Germinal center (tissue), 1 donor: ENCODE measurements around the gene EGR1.
"Not testable (repeated sequence)": the region's sequence is repeated elsewhere in the genome, so short reads cannot be mapped to it uniquely, and the experiment has no call there.

Source experiments
- DNase-seq: peaks from one replicate; pipeline ENCODE4 v3.0.0; 2012; ENCODE audit warnings: mixed read lengths, low spot score

The EGR1 gene

GRCh38 chr5:138507485-138507884, 42.2 kb downstream of the EGR1 start:
- not testable (repeated sequence) for DNase-seq

GRCh38 chr5:138508958-138509357, 43.7 kb downstream of the EGR1 start:
- no peak for DNase-seq

GRCh38 chr5:138514021-138514420, 48.7 kb downstream of the EGR1 start:
- DNase-seq, result no peak

GRCh38 chr5:138515556-138516245, 50.4 kb downstream of the EGR1 start:
- no peak for DNase-seq

GRCh38 chr5:138517437-138517836, 52.2 kb downstream of the EGR1 start:
- no peak for DNase-seq
